HG03103 (cell line): ENCODE results near the gene SLC35G2.
"Not testable (repeated sequence)": the region's sequence is repeated elsewhere in the genome, so short reads cannot be mapped to it uniquely, and the experiment has no call there.

Source experiments
- ATAC-seq: cut with Tn5 transposase; IDR thresholded peaks from one replicate; pipeline ENCODE4 v1.9.1; 2021; ENCODE audit warnings: low read depth; ENCODE audit not compliant: unreplicated experiment

The SLC35G2 gene

DNA sequence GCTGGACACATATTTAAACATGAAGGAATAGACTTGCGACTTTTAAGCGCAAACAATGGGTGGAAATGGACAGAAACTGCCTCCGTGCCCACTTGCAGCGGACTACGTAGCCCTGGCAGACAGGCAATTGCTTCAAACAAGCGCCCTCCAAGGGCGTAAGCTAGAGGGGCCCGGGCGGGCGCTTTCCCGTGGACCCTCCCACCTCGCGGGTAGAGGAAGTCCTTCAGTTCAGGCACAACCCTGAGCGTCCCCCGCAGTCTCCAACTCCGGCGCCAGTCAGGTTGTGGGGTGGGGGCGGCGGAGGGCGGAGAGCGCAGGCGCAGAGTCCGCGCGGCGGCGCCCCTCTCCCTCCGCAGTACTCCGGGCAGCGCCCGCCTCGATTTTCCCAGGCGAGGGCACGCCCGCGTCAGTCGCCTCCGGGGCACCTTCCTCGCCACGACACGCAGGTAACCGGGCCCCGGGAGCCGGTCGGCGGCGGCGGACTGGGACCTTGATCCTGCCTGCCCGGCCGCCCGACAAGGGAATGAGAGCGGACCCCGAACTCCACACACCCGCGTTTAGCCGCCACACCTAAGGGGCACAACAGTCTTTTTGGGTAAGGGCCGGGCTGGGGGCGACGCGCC is at the start of gene SLC35G2:
TSS of gene SLC35G2 (plus strand) at position 358 of the 623 bp plus-strand sequence. CDS start 35,335 bp downstream, outside the sequence.
- no peak for ATAC-seq

DNA sequence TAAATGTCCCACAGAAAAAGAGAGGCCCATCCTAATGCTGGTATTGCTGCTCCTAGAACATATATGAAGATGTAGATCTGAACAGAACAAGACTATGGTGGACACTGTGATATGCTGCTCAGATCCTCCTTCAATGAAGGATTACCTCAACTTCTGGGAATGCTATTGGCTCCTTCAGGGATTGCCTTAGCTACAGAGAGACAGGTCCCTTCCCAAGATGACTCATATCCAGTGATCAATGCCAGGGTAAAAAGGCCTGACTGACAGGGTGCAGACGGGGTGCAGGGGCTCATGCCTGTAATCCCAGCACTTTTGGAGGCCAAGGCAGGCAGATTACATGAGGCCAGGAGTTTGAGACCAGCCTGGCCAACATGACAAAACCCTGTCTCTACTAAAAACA is 46.2 kb upstream of the SLC35G2 start:
- no peak for ATAC-seq

DNA sequence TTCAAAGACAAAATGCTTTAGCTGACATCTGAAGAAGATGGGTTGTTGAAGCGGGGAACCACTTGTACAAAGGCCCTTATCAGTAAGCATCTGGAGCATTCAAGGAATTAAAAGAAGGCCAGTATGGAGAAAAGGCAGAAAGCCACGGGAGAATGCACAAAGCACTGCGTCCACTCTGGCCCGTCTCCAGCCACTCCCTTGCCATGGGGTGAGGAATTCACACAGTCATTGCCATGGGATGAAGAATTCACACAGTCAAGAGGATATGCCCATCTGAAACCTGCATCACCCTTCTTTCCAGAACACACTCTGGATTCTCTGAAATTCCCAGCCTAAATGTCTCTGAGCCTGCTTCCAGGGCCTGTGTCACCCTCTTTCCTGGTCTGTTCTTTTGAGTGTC is 40.1 kb upstream of the SLC35G2 start:
- no peak for ATAC-seq

DNA sequence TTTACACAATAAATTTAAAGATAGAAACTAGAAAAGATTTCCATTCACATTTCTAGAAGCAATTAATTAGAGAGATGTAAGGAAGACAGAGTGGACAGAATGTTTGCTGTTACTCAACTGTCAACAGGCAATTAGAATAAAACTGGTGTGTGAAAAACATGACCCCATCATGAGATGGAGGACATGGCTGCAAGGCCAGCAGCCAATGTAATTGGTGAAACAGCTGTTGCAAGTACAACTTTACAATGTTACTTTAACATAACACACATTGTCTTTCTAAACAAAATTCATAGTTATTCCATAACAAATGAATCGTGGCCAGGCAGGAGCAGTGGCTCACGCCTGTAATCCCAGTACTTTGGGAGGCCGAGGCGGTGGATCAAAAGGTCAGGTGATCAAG is 38.2 kb upstream of the SLC35G2 start:
- ATAC-seq, result no peak

DNA sequence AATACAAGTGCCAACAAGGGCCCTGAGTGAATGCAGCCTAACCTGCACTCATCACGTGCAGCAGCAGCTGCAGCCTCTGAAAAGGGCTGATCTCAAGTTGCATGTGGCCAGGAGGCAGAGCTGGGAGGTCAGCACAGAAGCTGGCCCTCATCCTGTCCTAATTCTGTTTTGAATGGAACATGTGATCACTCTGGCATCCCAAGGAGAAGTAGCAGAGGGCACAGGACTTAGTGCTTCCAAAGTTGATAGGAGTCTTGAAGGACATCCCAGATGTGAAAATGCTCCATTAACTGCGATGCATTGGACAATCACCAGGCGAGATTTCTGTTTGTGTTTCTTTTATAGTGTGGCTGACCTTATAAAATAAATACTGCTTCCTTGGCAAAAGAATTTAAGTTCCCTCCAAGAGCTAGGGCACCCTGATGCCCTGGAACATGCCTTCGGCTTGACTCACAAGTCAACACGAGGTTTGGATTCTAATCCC is 35.2 kb upstream of the SLC35G2 start:
- no peak for ATAC-seq

DNA sequence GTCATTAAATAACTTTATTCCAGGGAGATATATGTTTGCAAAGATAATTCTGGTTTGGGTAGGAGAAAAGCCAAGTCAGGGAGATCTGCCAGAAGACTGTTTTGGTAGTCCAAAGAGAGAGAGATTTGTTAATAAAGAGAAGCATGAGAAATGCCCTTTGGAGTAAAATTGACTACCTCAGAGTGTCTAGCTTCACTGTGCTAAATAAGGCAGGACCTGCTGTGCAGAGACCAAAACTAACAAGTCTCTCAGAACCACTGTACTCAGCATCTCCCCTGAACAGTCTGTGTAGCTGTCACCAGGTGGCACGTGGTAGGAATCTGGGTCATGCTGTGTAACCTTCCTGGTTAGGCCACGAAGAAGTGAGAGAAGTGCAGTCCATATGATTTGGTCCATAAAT is 31.6 kb upstream of the SLC35G2 start:
- ATAC-seq, result no peak

DNA sequence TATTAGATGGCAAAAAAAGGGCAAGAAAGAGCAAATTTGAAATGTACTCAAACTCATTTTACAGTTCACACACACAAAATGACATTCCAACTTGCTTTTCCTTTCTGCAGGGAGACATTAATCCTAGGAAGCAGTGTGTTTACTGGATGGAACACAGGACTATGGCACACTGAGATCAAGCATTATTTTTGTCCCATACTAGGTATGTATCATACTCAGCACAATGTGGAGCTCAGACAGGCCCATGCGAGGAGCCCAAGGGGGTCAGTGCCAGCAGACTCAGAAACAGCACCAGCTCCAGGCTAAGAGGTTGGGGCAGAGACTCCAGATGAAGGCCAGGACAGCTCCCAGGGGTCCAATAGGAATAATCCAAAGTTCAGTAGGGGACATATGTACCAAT is 30.8 kb upstream of the SLC35G2 start:
- no peak for ATAC-seq

DNA sequence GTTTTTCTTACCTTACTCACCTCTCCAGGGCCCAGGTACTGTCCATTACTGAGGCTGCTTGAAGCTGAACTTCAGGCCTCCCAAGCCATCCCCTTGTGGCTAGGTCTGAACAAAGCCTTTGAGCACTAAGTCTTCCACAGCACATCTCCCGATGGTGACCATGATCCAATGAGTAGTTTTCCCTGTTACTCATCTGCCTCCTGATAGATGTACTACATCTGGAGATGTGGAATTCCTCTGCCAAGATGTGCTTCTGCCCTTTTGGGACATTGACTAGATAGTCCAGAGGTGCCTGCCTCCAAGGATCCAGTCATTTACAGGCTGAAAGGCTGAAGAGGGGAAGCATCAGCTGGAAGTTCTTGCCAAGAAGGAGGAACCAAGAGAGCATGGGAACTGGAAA is 28.9 kb upstream of the SLC35G2 start:
- ATAC-seq, result no peak

DNA sequence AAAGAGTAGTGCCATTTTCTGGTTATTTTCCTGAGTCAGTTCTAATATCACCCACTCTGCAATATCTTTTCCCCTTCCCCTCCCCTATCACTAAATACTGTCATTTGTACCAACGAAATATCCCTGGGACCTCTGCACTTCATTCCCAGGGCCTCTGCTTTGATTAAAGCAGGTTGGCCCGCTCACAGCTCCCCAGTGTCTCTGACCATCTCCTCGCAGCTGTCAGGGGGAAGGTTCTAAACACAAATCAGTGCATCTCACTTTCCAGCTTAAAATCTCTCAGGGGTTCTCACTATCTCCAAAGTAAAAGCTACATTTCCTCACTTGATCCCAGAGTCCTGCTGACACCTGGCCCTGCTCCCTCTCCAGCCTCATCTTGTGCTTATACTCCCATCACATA is 28.1 kb upstream of the SLC35G2 start:
- ATAC-seq, result no peak

DNA sequence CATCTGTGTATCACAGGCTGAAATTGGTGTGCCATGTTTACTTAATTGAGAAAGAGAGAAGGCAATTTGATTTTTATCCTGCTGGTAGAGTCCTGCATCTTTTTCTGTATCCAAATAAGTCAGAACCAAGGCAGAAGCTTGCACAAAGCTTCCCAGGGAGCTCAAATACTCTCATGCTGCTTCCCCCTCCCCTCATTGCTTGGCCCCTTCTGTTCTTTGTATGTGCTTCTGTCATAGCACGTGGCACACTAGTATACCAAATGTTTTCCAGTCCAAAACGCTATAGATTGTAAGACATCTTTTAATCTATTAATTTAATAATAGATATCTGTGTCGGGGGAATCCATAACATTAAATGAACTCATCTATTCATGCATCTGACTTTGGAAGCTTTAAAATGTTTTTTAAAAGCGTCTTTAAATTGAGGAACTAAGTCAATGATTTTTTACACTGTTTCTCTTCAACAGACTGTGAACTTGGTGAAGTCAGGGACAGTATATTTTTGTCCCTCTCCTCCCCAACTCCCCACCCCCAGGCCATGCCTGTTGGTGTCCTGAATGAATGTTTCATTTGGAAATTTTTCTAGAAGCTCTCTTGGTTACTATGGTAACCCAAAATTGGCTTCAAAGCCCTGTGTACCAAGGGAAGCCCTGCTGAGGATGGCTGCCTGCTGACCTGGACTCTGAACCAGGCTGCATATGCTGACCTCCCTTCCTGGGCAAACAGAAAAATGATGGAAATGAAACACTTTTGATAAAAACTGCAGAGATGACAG is 26.2 kb upstream of the SLC35G2 start:
- no peak for ATAC-seq

DNA sequence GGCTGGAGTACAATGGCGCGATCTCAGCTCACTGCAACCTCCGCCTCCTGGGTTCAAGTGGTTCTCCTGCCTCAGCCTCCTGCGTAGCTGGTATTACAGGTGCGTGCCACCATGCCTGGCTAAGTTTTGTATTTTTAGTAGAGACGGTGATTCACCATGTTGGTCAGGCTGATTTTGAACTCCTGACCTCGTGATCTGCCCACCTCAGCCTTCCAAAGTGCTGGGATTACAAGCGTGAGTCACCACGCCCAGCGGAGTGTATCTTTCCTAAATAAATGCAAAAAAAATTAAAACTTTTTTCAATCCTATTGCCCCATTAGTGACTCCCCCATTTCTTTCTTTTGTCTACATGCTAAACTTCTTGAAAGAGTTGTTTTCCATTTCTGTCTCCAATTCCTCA is 17.8 kb upstream of the SLC35G2 start:
- not testable (repeated sequence) for ATAC-seq

DNA sequence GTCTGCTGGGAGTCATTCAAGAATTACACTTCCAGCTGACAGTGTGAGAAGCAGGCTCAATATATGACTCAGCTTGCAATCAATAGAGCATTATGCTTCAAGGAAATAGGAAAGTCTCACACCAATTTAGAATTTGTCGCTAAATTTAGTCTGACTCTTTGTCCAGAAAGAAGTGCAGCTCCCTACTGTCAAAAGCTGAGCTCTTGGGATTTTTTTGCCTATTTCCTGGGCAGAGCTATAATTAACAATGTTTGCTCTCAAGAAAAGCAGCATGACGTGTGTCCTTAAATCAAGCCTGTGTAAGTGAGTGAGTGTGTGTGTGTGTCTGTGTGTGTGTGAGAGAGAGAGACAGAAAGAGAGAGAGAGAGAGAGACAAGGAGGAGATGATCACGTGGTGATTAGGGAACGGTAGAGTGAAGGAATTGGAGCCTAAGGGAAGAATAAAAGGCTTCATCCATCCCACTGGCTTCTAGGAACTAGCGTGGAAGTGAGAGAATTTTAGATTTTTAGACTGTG is 16.4 kb upstream of the SLC35G2 start:
- ATAC-seq, result no peak

DNA sequence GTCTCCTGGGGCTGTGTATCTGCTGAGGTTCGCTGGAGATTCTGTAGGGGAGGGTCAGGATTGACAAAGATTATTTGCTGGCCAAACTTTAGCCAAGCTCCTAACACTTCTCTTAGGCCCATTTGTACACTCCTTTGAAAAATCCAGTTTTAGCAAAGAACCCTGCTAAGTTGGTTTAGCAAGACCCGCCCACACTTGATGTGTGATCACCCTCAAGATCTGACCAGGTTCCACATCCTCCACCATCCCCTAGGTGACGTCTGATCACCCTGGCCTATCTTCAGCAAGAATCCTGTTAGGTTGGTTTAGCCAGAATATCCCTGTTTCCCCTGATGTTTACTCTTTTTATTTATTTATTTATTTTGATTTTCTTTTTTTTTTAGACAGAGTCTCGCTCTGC is 14.8 kb upstream of the SLC35G2 start:
- ATAC-seq, result no peak

DNA sequence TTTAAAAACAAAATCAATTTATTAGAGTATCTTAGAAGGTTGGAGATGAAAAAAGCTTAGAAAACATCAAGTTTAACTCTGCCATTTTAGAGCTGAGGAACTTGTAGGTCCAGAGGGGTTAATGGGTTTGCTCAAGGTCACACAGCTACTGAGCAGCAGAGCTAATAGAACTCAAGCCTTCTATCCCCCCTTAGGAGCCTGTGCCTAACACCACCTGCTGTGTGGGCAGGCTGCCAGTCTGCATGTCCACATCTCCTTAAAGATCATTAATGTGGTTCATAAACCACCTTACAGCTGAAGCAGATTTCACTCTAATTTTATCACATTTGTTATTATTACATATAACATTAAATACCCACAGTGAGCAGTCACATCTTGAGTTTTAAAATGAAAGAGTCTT is 14.1 kb upstream of the SLC35G2 start:
- ATAC-seq, result no peak

DNA sequence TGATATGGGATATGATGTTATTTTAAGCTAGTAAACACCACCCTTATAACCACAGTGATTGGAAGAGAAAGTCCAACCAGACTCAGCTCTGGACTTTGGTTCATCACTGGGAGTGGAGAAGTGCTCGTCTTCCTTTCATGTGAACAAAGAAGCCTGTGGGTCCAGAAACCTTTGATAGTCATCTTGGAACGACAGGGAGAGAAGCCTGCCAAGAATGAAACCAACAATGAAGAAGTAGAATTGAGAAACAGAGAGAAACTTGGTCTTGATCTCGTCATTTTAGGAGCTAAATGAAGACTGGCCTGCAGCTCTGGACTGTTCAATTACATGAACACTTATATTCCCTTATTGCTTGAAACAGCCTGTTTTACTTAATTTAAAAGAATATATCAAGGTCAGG is 13.1 kb upstream of the SLC35G2 start:
- ATAC-seq, result no peak

DNA sequence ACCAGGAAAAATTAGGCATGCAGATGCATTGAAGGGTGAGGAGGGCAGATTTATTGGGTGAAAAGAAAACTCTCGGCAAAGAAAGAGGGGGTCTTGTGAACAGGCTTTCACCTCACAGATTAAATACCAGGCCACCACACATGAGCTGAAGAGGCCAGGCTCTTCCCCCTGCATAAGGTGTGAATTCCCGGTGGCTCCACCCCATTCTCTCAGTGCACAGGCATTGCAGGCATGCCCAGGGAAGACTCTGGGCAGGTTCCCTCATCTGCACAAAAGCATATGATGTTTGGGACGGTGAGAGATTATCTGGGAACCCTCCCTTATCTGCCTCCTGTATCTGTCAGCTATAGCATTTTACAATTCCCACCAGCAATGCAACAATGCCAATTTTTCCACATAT is 7.2 kb upstream of the SLC35G2 start:
- no peak for ATAC-seq

DNA sequence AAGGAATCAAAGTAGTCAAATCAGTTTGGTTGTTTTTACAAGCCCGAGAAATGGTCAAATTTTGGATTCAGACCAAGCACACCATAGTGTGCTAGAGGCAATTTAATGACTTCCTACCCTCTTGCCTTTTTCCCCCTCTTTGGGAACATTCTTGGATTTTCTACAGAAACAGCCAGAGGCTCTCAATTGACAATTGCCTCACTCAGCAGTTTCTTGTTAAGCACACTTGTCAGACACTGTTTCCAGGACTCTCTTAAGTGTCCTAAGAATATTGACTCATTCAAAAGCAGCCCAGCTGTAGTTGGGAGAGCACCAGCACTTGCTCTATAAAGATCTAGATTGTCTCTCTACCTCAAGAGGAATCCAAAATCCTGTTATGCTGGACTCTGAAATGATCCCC is 1.5 kb upstream of the SLC35G2 start:
- ATAC-seq, result no peak

DNA sequence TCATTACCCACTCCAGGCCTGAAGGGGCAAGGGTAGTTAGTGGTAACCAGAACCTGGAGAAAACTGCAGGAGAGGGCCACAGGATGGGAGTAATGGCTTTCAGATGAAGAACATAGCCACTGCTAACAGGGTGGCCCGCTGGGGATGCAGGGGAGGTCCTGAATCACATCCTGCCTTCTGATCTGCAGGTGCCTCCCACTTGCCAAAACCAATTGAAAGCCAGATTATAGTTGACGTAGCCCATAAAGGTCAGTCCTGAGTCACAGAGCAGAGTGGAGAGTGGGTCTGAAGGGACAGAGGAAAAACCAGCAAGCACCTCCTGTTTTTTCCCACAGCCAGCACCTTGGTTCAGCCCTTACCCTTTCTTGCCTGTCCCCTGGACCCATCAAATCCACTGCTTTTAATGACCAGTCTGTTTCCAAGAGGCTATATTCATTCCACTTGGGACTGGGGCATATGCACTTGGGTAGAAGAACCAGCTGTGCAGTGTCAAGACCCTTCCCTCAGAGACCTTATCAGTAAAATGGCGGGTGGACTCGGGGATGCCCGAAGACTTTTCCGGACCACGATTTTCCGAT is 646 bp upstream of the SLC35G2 start:
- ATAC-seq, result no peak

DNA sequence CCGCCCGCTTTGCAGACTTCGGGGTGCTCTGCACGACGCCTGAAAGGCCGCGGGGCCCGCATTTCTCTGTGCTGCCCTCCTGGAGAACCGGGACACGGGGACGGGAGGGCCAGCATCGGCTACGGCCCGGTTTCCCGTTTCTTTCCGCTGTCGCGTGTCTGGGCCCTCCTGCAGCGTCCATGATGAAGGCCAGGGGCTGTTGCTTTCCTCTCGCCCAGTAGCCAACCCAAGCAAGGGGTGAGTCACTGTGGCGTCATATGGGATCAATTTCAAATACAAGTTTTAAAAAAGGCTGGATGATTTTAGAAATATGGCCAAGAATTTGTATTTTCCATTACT is 435 bp downstream of the SLC35G2 start:
- no peak for ATAC-seq

DNA sequence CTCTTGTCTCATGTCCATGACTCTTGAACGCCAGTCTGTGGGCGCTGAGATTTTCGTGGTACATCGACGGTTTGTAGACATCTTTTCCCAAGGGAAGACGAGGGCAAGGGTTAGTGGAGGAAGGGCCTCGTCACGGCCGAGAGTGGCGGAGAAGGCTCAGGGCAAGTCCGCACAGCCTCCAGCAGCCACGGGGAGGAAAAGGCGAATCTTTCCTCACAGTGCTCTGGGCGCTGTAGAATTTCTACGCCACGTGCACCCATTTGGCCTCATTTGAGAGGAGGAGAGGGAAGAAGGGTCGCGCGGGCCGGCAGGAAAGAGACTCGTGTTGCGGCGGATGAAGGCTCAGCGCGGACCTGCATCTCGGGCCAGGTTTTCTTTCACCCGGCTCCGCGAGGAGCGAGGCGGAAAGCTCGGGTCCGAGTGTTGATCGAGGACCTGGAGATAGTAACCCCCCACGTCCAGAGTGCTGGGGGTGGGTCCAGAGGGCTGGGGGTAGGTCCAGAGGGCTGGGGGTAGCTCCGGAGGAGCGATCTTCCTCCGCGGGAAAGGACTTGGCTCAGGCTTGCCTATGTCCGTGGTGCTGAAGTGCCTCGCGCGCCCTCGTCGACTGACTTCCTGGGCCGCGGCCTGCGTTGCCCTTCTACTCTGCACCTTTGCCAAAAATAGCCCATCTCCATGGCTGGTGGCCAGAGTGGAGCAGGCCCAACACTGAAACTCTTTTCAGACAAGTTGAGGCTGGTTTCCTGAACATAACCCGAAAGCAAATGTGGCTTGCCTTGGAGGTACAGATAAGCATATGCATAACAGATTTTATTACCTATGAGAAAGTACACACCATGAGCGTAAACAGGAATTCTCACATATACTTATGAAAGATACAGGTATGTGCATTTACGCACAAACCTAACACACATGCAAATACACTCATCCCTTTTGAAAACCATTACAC is 1.1 kb downstream of the SLC35G2 start:
- ATAC-seq, result no peak

DNA sequence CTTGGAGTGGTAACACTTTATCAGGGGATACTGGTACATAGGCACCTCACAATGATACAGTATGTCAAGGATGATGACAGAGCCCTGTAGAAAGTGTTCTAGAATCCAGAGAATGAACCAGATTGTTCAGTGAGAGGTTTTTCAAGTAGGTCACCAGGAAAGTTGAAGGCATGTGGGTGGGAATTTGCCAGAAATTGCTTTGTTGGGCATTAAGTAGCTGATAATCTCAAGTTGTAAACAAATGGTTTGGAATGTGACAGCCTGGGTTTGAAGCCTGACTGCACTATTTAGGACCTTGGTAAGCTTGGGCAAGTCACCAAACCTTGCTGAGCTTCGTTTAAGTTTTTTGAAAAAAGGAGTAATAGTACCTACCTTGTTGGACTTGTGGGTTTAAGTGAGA is 12.5 kb downstream of the SLC35G2 start:
- ATAC-seq, result no peak
